HG02798 (cell line): ENCODE results near the gene HCN4.

Experiments
- ATAC-seq: cut with Tn5 transposase; IDR thresholded peaks from one replicate; pipeline ENCODE4 v1.9.1; 2021; ENCODE audit warnings: mild to moderate bottlenecking; ENCODE audit not compliant: unreplicated experiment, poor library complexity

The HCN4 gene

DNA sequence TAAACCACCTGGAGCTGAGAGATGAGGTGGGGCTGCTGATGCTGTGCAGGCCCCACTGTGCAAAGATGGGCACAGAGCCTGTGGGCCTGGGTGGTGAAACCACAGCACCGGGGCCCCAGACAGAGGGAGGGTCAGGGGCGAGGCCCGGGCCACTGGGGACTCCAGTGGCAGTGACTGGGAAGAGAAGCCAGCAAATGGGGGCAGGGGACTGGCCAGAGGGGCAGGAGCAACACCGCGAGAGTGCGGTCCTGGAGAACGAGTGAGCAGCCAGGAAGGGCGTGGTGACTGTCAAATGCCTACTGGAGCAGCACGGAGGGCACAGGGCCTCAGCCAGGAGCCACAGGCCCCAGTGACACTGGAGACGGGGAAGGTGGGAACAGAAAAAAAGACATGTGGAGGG lies 39.8 kb downstream of the HCN4 start:
- no peak for ATAC-seq

- no peak for ATAC-seq
These were observed 40.5 kb downstream of the HCN4 start for GRCh38 chr15:73328149-73328820.

- ATAC-seq = no peak
These were observed 42.6 kb downstream of the HCN4 start for GRCh38 chr15:73326157-73326556.

DNA sequence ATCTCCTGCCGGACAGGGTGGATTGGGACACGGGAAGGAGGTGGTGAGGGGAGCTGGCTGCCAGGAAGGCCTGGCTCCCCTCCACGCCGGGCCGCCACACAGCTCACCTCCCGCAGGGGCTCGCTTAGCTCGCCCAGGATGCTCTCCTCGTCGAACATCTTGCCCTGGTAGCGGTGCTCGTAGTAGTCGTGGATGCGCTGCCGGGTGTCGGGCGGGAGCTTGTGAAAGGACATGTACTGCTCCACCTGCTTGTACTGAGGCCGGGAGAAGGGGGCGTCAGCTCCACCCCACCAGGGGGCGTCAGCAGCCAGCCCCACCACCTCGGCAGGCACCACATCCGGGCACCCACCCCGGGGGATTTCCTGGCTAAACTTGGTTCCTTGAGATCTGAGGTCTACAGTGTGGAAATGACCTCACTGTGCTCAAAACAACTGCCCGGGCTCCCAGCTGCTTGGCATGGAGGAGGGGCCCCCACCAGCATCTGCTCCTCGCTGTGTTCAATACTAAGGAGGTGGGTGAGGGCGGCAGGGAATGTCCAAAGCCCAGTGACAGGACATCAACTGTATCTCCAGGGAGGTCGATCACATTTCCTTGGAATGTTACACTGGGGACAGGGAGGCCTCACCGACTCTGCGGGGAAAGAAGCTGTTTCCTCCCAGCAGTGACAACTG lies 43.4 kb downstream of the HCN4 start:
- no peak for ATAC-seq

- no peak for ATAC-seq
These were observed 44.1 kb downstream of the HCN4 start for GRCh38 chr15:73324496-73325170.

- ATAC-seq = no peak
These were observed 44.8 kb downstream of the HCN4 start for GRCh38 chr15:73323956-73324355.

DNA sequence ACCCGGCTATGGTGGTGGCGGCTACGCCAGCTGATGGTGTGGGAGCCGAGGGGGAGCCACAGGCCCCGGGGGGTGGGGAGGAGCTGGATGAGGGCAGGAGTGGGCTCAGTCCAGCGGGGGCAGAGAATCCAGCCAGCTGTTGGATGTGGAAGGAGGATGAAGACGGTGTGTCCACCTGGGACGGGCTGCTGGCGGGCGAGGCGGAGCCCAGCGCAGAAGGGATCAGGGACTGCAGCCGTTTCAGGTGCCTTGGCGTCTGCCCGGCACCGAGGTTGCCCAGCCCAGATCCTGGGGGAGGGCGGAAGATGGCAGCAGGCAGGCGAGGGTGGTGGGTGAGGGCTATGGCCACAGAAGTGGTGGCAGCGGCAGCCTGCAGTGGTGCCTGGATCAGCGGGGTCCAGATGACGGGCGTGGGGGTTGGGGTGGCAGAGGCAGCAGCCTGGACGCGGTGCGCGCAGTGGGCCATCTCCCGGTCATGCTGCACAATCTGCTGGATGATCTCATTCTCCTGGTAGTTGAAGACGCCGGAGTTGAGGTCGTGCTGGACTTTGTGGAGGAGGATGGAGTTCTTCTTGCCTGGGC lies 45.3 kb downstream of the HCN4 start:
- no peak for ATAC-seq

DNA sequence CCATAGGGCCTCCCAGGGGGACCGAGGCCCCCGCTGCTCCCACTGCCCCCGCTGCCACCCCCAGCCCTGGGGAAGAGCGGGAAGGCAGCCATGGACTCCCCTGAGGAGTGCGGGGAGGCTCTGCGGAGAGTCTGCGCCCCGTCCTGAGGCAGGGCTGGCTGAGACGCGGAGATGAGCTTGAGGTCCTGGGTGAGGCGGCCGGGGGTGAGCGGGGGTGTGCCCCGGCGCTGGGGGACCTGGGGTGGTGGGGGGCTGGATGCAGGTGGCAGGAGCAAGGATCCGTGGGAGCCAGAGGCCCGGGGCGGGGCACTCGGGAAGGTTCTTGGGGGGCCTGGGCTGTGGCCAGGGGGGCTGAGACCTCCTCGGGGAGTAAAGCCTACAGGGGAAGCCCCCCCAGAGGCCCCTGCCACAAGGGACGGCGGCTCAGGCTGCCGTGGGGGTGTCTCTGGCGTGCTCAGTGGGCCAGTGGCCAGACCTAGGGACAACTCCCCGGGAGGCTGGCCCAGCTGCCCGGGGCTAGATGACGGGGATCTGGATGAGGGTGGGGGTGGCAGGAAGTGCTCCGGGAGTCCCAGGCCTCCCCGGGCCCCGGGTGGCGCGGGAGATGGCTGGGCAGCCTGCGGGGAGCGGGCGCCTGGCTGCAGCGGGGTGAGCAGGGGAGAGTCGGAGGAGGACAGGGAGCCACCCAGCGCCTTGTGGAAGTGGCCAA lies 45.9 kb downstream of the HCN4 start:
- ATAC-seq = no peak

- ATAC-seq = no peak
These were observed 47.0 kb downstream of the HCN4 start for GRCh38 chr15:73321496-73322450.

- ATAC-seq = no peak
These were observed 48.1 kb downstream of the HCN4 start for GRCh38 chr15:73320619-73321180.

DNA sequence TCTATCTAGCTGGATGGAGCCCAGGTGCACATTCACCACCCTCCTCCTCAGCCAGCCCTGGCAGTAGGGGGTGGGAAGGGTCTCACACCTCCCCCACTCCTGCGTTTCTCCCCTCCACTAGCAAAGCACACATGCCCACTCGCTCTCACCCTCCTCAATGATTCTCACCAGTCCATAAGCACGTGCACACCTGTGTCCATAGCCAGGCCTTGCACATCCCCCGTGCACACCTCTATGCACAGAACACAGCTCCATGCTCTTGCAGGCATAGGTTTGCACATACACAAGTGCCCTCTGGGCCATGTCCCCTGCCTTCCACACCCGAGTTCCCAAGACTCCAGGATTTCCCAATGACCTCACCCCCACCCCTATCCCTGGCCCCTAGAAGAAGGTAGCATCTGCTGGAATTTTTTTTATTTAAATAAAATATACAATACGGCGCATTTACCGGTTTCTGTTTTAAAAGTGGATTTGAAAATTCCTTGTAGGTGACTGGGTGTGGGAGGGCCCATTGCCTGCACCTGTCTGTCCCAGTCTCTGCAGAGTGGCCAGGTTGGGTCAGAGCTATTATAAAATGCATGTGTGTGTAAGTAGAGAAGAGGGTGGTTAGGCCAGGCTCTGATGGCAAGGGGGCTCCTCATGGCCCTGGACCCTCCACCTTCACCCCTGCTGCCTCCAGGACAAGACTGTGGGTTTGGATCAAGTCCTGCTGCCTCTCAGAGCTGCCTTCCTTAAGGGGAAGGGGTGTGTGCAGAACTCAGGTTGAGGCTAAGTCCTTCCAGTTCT lies 49.1 kb downstream of the HCN4 start:
- ATAC-seq = no peak

DNA sequence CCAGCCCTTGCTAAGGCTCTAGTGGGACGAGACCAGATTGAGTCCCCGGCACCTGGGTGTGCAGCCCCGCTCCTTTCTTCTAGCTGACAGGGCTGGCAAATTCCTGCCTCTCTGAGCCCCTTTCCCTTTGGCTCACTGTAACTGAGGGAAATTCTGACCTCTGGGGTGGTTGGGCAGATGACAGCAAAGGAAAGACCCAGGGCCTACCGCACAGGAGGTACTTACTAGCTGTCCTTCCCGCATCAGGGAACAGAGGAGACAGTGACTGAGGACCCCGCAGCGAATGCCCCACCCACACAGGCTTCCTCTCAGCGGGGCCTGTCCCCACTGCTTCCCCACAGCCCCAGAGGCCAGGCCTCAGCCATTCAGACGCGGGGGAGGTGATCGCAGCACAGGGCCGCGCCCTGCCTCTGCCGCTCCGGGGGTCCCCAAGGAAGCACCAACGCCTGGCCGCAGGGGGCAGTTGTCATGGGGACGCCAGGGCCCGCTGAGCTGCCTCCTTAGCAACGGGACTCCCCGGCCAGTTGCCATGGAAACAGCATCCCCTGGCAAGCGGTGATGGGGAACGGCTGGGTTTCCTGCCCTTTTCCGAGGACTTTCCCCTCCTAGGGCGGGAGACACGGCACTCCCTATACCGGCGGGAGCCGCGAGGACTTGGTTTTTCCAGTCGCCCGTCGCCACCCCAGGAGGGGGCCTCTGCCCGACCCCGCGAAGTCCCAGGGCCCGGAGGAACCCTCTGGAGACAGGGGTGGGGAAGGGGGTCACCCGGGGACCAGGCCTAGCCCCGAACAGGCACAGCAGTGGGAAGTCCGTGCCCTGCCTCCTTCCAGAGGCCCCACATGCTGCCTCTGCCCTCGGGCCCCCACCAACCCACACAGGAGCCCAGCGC lies 50.1 kb downstream of the HCN4 start:
- no peak for ATAC-seq

DNA sequence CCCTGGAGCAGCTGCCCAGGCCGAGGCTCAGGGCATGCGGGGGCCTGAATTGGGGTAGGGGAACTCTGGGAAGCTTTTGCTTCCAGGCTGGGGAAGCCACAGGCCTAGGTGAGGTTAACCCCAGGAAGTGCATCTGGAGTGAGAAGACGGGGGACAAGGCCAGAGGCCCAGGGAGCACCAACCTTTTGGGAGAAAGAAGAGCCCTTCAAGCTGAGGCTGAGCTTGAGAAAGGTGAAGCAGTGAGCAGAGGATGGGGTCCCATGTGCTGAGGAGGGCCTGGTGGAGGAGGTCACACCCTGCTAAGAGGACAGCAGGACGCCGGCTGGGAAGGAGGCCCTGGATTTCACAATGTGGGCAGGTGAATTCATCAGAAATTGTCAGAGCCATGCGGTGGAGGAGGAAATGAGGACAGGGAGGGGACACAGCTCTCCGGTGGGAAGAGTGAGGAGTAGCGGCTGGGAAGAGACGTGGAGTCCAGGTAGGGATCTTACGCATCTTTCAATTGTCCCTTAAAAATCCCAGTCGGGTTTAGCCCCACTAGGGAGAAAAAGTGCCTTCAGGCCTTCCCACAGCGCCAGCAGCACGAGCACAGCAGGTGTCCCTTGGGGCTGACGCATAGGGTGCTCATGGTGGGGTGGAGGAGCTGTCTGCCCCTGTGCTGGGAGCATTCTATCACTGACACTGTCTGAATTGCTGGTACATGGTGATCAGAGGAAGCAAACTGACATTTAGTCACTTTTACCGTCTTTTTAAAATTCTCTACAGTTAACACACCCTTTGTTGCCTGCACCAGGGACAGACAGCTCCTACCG lies 50.9 kb downstream of the HCN4 start:
- ATAC-seq = no peak

GRCh38 chr15:73313861-73314260 lies 54.9 kb downstream of the HCN4 start:
- no peak for ATAC-seq

GRCh38 chr15:73308305-73308704 lies 60.5 kb downstream of the HCN4 start:
- ATAC-seq = no peak

DNA sequence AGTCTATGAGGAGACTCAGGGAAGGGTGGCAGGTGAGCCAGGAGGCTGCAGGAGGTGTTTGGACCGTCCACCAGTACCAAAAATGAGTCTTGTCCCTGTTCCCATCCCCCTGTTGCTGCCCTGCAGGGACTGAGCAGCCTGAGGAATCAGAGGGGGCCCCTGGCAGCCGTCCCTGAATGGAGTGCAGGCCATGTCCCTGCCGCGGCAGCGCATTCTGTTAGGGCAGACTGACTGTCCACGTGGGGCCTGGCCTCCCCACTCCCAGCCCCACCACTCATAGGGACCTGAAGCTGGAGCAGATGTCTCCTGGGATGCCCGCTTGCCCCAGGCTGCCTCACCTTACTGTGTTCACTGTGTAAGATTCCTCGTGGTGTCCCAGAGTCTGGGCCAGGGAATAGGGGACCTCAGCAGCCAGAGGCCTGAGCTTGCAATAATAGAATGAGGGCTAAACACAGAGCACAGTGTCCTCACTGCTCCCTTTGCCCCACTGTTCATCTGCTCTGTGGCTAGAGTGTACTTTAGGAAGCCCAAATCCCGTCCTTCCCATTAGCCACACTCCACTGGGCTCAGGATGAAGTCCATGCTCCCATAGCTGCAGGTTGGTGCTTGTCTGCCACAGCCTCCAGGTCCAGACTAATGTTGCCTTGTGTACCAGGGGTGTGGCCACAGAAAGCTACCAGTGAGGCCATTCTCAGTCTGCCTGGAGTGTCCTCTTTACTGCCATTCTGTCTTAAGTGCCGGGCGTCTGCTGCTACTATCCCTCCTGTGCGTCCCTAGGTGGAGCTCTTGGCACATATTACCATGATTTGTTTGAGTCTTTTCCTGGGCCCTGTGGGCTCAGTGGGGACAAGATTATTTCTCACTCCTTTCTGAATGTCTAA lies 63.2 kb downstream of the HCN4 start:
- ATAC-seq = no peak
